ENCODE measurements around the gene LDAH. TPM values are rescaled to one million over a fixed set of nuclear protein-coding genes. Genes with fewer than 3 reads are reported as not detected.

Gene LDAH
- total and polyA plus RNA-seq, 2 donors (not counting 1 experiment from before 2014, with no cell fraction given): 9.0 to 31.3 TPM

DNA sequence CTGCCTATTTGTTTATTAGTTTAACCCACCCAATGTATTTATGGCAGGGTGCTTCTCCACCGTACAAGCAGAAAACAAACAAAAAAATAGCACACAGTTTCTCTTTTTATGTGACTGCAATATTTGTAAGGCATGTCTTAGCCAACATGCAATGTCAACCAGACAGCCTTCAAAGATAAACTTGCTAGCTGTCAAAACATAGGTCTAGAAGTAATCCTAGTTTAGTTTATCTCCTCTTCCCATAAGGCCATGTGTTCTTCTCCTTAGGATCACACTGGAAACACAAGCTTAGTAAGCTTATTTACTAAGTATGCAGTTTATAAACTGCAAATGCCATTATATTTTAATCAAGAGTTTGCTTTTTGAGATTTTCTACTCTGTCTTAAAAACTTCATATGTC, 75.6 kb downstream of the LDAH start:
- no peak overlapping the region for H3K4me2 ChIP-seq (replicated peaks; ENCODE audit: low read depth, low read length, poor library complexity, severe bottlenecking)
- no peak for DNase-seq
- TF ChIP-seq, protein P1, sequence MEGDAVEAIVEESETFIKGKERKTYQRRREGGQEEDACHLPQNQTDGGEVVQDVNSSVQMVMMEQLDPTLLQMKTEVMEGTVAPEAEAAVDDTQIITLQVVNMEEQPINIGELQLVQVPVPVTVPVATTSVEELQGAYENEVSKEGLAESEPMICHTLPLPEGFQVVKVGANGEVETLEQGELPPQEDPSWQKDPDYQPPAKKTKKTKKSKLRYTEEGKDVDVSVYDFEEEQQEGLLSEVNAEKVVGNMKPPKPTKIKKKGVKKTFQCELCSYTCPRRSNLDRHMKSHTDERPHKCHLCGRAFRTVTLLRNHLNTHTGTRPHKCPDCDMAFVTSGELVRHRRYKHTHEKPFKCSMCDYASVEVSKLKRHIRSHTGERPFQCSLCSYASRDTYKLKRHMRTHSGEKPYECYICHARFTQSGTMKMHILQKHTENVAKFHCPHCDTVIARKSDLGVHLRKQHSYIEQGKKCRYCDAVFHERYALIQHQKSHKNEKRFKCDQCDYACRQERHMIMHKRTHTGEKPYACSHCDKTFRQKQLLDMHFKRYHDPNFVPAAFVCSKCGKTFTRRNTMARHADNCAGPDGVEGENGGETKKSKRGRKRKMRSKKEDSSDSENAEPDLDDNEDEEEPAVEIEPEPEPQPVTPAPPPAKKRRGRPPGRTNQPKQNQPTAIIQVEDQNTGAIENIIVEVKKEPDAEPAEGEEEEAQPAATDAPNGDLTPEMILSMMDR (IDR thresholded peaks at IDR 0.05): no peak
- TF ChIP-seq EZH2 (IDR thresholded peaks at IDR 0.05; ENCODE audit: borderline replicate concordance, insufficient read depth, low read depth, low read length, poor library complexity, severe bottlenecking): no peak
- H3K79me2 ChIP-seq (ENCODE audit: control insufficient read depth, insufficient read depth, low read length): no peaks in the 10 kb centered on the region
- H3K27ac Mint-ChIP-seq: no peak overlapping the region
- peaks cover 13% of the 10 kb centered on the region in 2 donors for H3K4me1 ChIP-seq (ENCODE audit: control insufficient read depth in 2 of 2, insufficient read depth in 2 of 2, low read length in 2 of 2)
- intact Hi-C loops (cut with micrococcal nuclease): no loop called here
- H3K4me1 Mint-ChIP-seq: peaks cover 23% of the 10 kb centered on the region
- no peak overlapping the region for H2AFZ ChIP-seq (ENCODE audit: insufficient read depth, low read depth, low read length, poor library complexity, severe bottlenecking)
- ATAC-seq (ENCODE audit: low read depth): no peak
- H3K9ac ChIP-seq (ENCODE audit: low read length): no peak overlapping the region
- H3K36me3 ChIP-seq (replicated peaks in 1 of 2; ENCODE audit: control extremely low read depth in 1 of 2, control insufficient read depth in 1 of 2, extremely low read depth in 1 of 2, insufficient read depth in 2 of 2, low read length in 1 of 2): peaks cover 0 to 6% of the 10 kb centered on the region in 2 experiments
- H3K4me3 ChIP-seq (ENCODE audit: control extremely low read depth in 1 of 5, extremely low read depth in 1 of 5, insufficient read depth in 1 of 5, low read depth in 2 of 5, low read length in 4 of 5): no peak overlapping the region
- H4K20me1 ChIP-seq (ENCODE audit: control insufficient read depth, insufficient read depth, low read length, poor library complexity, severe bottlenecking): no peaks in the 10 kb centered on the region
- H3K27ac ChIP-seq (ENCODE audit: low read length in 2 of 2): no peak overlapping the region
- no peaks in the 10 kb centered on the region for H3K27me3 ChIP-seq (replicated peaks in 1 of 4; ENCODE audit: control extremely low read depth in 1 of 4, control insufficient read depth in 3 of 4, insufficient read depth in 4 of 4, low read length in 3 of 4)
- WGBS (ENCODE audit: insufficient coverage): no CpG with 5 or more reads among the region's 1 CpG
- no peaks in the 10 kb centered on the region for H3K9me3 ChIP-seq (ENCODE audit: control extremely low read depth in 1 of 3, control insufficient read depth in 2 of 3, insufficient read depth in 1 of 3, low read length in 2 of 3)
- H3K9me3 Mint-ChIP-seq (ENCODE audit: insufficient read depth): no peaks in the 10 kb centered on the region
- ChIA-PET CTCF (interaction anchor here (1.0 to 1.6 kb wide), 4 partner anchors 12 to 215 kb away, joined by 3 to 4 read pairs (median 3); no protein-coding TSS in a partner anchor), POLR2A (no interaction called here)
- no peak overlapping the region for H3K4me3 Mint-ChIP-seq
- no peaks in the 10 kb centered on the region for H3K27me3 Mint-ChIP-seq

DNA sequence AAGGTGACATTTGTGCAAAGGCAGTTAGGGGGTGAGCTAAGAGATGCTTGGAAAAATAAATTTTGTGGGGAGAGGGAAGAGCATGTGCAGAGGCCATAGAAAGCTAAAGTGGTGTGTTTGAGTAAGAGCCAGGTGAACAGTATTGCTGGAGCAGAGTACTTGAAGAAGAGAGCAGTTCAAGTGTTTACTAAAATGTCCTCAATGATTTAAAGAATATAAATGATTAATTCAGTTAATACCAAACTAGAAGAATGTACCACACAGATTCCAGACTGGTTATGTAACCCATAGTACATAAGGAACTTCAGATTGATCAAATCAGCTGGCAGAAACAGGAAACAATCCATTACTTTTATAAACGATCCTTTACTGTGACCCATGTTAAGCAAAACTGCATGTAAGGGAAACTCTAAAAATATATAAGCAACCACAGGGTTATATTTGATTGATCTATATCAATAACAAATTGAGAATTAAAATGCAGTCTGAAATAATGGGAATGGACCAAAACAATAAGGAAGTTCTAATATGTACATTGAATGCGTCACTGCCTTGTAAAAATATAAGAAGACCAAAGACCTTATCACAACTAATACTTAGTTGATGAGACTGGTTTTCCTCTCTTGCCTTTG, 76.9 kb downstream of the LDAH start:
- ChIA-PET POLR2A (no interaction called here), CTCF (interaction anchor here (1.1 to 1.5 kb wide), 2 partner anchors 17 to 69 kb away, joined by 3 read pairs; no protein-coding TSS in a partner anchor)
- Histone ChIP-seq H4K20me1 (ENCODE audit: control insufficient read depth, insufficient read depth, low read length, poor library complexity, severe bottlenecking) (no peaks in the 10 kb centered on the region), H3K9ac (ENCODE audit: low read length) (no peak overlapping the region), H3K79me2 (ENCODE audit: control insufficient read depth, insufficient read depth, low read length) (no peaks in the 10 kb centered on the region), H3K4me1 (ENCODE audit: control insufficient read depth in 2 of 2, insufficient read depth in 2 of 2, low read length in 2 of 2) (peaks cover 13% of the 10 kb centered on the region in 2 donors), H3K4me2 (replicated peaks; ENCODE audit: low read depth, low read length, poor library complexity, severe bottlenecking) (no peak overlapping the region), H3K4me3 (ENCODE audit: control extremely low read depth in 1 of 5, extremely low read depth in 1 of 5, insufficient read depth in 1 of 5, low read depth in 2 of 5, low read length in 4 of 5) (no peak overlapping the region), H3K36me3 (replicated peaks in 1 of 2; ENCODE audit: control extremely low read depth in 1 of 2, control insufficient read depth in 1 of 2, extremely low read depth in 1 of 2, insufficient read depth in 2 of 2, low read length in 1 of 2) (peaks cover 0 to 6% of the 10 kb centered on the region in 2 experiments), H3K9me3 (ENCODE audit: control extremely low read depth in 1 of 3, control insufficient read depth in 2 of 3, insufficient read depth in 1 of 3, low read length in 2 of 3) (no peaks in the 10 kb centered on the region), H2AFZ (ENCODE audit: insufficient read depth, low read depth, low read length, poor library complexity, severe bottlenecking) (no peak overlapping the region), H3K27ac (ENCODE audit: low read length in 2 of 2) (no peak overlapping the region), H3K27me3 (replicated peaks in 1 of 4; ENCODE audit: control extremely low read depth in 1 of 4, control insufficient read depth in 3 of 4, insufficient read depth in 4 of 4, low read length in 3 of 4) (no peaks in the 10 kb centered on the region)
- Mint-ChIP-seq H3K27me3 (no peaks in the 10 kb centered on the region), H3K9me3 (ENCODE audit: insufficient read depth) (peaks cover 2% of the 10 kb centered on the region), H3K4me1 (peaks cover 23% of the 10 kb centered on the region), H3K4me3 (no peak overlapping the region), H3K27ac (no peak overlapping the region)
- WGBS (ENCODE audit: insufficient coverage): no CpG with 5 or more reads among the region's 2 CpGs
- DNase-seq (no peak), ATAC-seq (ENCODE audit: low read depth) (no peak)
- no peak for TF ChIP-seq EZH2 (IDR thresholded peaks at IDR 0.05; ENCODE audit: borderline replicate concordance, insufficient read depth, low read depth, low read length, poor library complexity, severe bottlenecking)
- TF ChIP-seq, protein P1 (IDR thresholded peaks at IDR 0.05): no peak
- intact Hi-C loops (cut with micrococcal nuclease): no loop called here
